ENCODE measurements around the gene RAMACL. TPM values are rescaled to one million over a fixed set of nuclear protein-coding genes. Genes with fewer than 3 reads are reported as not detected.

Gene RAMACL
- total RNA-seq, 4 donors from 2014 or later: 0.93 to 2.1 (median 1.5) TPM

GRCh38 chr6:166595949-166596348, 9.5 kb upstream of the RAMACL start:
- intact Hi-C loops (cut with DNase I; ENCODE audit: low total_unique reads): no loop called here
- peak in 1 of 2 donors; percentile 67 for DNase-seq (ENCODE audit: low spot score in 2 of 2)
- H3K4me3 ChIP-seq (ENCODE audit: low read depth, poor library complexity, severe bottlenecking): no peak overlapping the region
- 90 to 94% methylated on average over 6 of the region's 6 CpGs for WGBS, 2 donors
- no peak for TF ChIP-seq POLR2A (IDR thresholded peaks at IDR 0.05)
- no peak for TF ChIP-seq CTCF (IDR thresholded peaks at IDR 0.05)

GRCh38 chr6:166595061-166595780, 8.7 kb upstream of the RAMACL start:
- H3K4me3 ChIP-seq (ENCODE audit: low read depth, poor library complexity, severe bottlenecking): no peak overlapping the region
- intact Hi-C loops (cut with DNase I; ENCODE audit: low total_unique reads): no loop called here
- 80 to 82% methylated on average over 13 of the region's 13 CpGs for WGBS, 2 donors
- TF ChIP-seq CTCF (IDR thresholded peaks at IDR 0.05) (no peak), POLR2A (IDR thresholded peaks at IDR 0.05) (no peak)
- DNase-seq (ENCODE audit: low spot score in 2 of 2): peak in 1 of 2 donors; percentile 60

GRCh38 chr6:166592821-166593220, 6.3 kb upstream of the RAMACL start:
- TF ChIP-seq CTCF (IDR thresholded peaks at IDR 0.05): no peak
- DNase-seq (ENCODE audit: low spot score in 2 of 2): no peak
- intact Hi-C loops (cut with DNase I; ENCODE audit: low total_unique reads): no loop called here
- no peak overlapping the region for H3K4me3 ChIP-seq (ENCODE audit: low read depth, poor library complexity, severe bottlenecking)
- 88 to 90% methylated on average over 9 of the region's 9 CpGs for WGBS, 2 donors

- 90 to 92% methylated on average over 7 of the region's 7 CpGs for WGBS, 2 donors
- peak in 1 of 2 donors; percentile 61 for DNase-seq (ENCODE audit: low spot score in 2 of 2)
- intact Hi-C loops (cut with DNase I; ENCODE audit: low total_unique reads): no loop called here
Observed at GRCh38 chr6:166591961-166592520, 5.6 kb upstream of the RAMACL start.

GRCh38 chr6:166591026-166591425, 4.5 kb upstream of the RAMACL start:
- intact Hi-C loops (cut with DNase I; ENCODE audit: low total_unique reads): no loop called here
- TF ChIP-seq CTCF (IDR thresholded peaks at IDR 0.05) (no peak), POLR2A (IDR thresholded peaks at IDR 0.05) (no peak)
- H3K4me3 ChIP-seq (ENCODE audit: low read depth, poor library complexity, severe bottlenecking): no peak overlapping the region
- DNase-seq (ENCODE audit: low spot score in 2 of 2): peak in 1 of 2 donors; percentile 79
- WGBS, 2 donors: 81 to 85% methylated on average over 11 of the region's 11 CpGs

More at GRCh38 chr6:166591961-166592520, 5.6 kb upstream of the RAMACL start:
- TF ChIP-seq CTCF (IDR thresholded peaks at IDR 0.05) (no peak), POLR2A (IDR thresholded peaks at IDR 0.05) (no peak)
- H3K4me3 ChIP-seq (ENCODE audit: low read depth, poor library complexity, severe bottlenecking): no peak overlapping the region
